Erythroblast (primary cell): Measurements from ENCODE around the gene YAP1.

Experiments
- GATA1 ChIP-seq: IDR thresholded peaks from 2 replicates; pipeline ENCODE4 v1.6.1; 2011; ENCODE audit warnings: low read depth, mild to moderate bottlenecking, control low read depth, low read length, moderate library complexity
- POLR2A ChIP-seq: IDR thresholded peaks from 2 replicates; pipeline ENCODE4 v1.6.1; 2011; ENCODE audit warnings: mild to moderate bottlenecking, low read length

DNA sequence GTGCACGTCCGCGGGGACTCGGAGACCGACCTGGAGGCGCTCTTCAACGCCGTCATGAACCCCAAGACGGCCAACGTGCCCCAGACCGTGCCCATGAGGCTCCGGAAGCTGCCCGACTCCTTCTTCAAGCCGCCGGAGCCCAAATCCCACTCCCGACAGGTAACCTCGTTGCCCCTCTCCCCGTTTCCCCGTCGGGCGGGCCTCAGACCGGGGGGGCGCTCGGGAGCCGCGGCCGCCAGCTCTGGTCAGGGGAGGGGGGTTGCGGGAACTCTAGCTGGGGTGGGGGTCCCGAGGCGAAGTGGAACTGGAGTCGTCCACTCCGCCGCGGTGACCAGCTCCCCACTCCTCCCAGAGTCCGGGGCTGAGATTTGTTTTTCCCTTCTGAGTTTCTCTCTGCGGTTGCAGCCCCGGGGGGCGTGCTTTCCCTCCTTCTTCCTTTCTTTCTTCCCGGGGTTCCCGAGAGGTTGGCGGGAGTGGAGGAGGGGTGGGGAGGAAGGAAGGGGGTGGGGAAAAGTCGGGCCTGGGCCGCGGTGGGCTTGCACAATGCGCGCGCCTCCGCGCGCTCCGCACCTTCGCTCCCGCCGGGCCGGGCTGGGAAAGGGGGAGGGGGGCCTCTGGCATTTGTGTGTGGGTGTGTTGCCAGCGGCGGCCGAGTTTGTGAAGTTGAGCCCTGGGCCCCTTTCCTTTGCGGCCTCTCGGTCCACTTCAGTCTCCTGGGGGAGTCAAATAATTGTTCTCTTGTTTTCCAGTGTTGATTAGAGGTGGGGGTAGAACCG is 952 bp downstream of the YAP1 start:
- TF ChIP-seq POLR2A (no peak), GATA1 (no peak)
